K562 (cell line): ENCODE results near the gene PLEKHG5. TPM values are rescaled to one million over a fixed set of nuclear protein-coding genes. Genes with fewer than 3 reads are reported as not detected.
A peak's percentile ranks its signal among the peaks of the same experiment; 100 is the strongest.
"Not testable (repeated sequence)": the region's sequence is repeated elsewhere in the genome, so short reads cannot be mapped to it uniquely, and the experiment has no call there.

Experiments
- ATAC-seq: fragments of 200-7000 bp; cut with Tn5 transposase; 3 replicates; pipeline ENCODE4 v1.9.1; 2020; ENCODE audit warnings: moderate library complexity
- BruUV-seq: library from RNA; stranded (reverse); fragments of 400-500 nt; replicated peaks from 2 replicates; lab custom pipeline; 2021; lab: Mats Ljungman, UMichigan
- CTCF ChIA-PET: fragments of 300-600 bp; formaldehyde crosslinking; extraction: SDS; loops from one replicate; lab custom pipeline; 2021; ENCODE audit warnings: low intra/inter-chr PET ratio; lab: Yijun Ruan, JAX
- POLR2A ChIA-PET: fragments of 300-600, 350-650 bp; sonication (Branson Sonifier 250); formaldehyde crosslinking; extraction: SDS; loops from one replicate; lab custom pipeline; 2021; ENCODE audit warnings: antibody characterized with exemption, inconsistent platforms; lab: Yijun Ruan, JAX
- DNase-seq, 4 experiments: peaks; one replicate each; pipeline versions ENCODE4 v3.0.0 to v3.0.0-alpha.2; 2011 to 2018; ENCODE audit warnings: low spot score in 3 of 4, mixed read lengths in 3 of 4; ENCODE audit errors: extremely low read depth in 1 of 4
- FAIRE-seq: peaks from 2 replicates; lab custom pipeline; 2011; peaks lifted over from hg19 to GRCh38; lab: Jason Lieb, UNC
- H2AFZ ChIP-seq: 2 replicates; pipeline ENCODE4 v1.6.0; 2011; ENCODE audit warnings: low read depth, low read length, control low read depth, inconsistent platforms
- H3K27ac ChIP-seq: fragments of 200-600 bp; 3 replicates; pipeline ENCODE4 v1.8.0; 2011; ENCODE audit warnings: low read depth, mild to moderate bottlenecking, control low read depth, inconsistent platforms, low read length, moderate library complexity, mixed read lengths; ENCODE audit errors: extremely low read depth
- H3K27me3 ChIP-seq, 2 experiments: fragments of 300-600 bp in 1 of 2; 2 replicates in 1 of 2; 3 replicates in 1 of 2; pipeline versions ENCODE4 v1.6.0 to v1.8.0; 2011; ENCODE audit warnings: inconsistent platforms in 2 of 2, low read length in 2 of 2, mild to moderate bottlenecking in 1 of 2, mixed read lengths in 1 of 2, moderate library complexity in 1 of 2; ENCODE audit not compliant: control insufficient read depth in 2 of 2, insufficient read depth in 2 of 2
- H3K36me3 ChIP-seq: fragments of 300-600 bp; 3 replicates; pipeline ENCODE4 v1.8.0; 2011; ENCODE audit warnings: mild to moderate bottlenecking, low read length, inconsistent platforms; ENCODE audit not compliant: control insufficient read depth, insufficient read depth
- H3K4me1 ChIP-seq, 2 experiments: fragments of 200-600 bp in 1 of 2; replicated peaks in 1 of 2; 2 replicates in 1 of 2; 3 replicates in 1 of 2; pipeline versions ENCODE4 v1.5.1 to v1.8.0; 2011; ENCODE audit warnings: inconsistent platforms in 2 of 2, low read length in 2 of 2, mild to moderate bottlenecking in 1 of 2, mixed read lengths in 1 of 2, moderate library complexity in 1 of 2; ENCODE audit not compliant: control insufficient read depth in 2 of 2, insufficient read depth in 2 of 2
- H3K4me2 ChIP-seq: 2 replicates; pipeline ENCODE4 v1.6.1; 2011; ENCODE audit warnings: low read length, control low read depth, inconsistent platforms, mixed read lengths; ENCODE audit not compliant: insufficient read depth
- H3K4me3 ChIP-seq: fragments of 200-600 bp; sonication (generic), shearing (Covaris generic); 2 replicates; pipeline ENCODE4 v1.5.1; 2016; ENCODE audit warnings: control low read depth, inconsistent platforms
- H3K79me2 ChIP-seq: fragments of 200-600 bp; 3 replicates; pipeline ENCODE4 v1.8.0; 2011; ENCODE audit warnings: low read length, inconsistent platforms; ENCODE audit not compliant: control insufficient read depth, insufficient read depth
- H3K9ac ChIP-seq, 2 experiments: 2 replicates each; pipeline versions ENCODE4 v1.6.0 to v1.6.1; 2011; ENCODE audit warnings: low read depth in 2 of 2, low read length in 2 of 2, control low read depth in 1 of 2, inconsistent platforms in 1 of 2, mild to moderate bottlenecking in 1 of 2, mixed read lengths in 1 of 2; ENCODE audit not compliant: insufficient read depth in 1 of 2
- H3K9me1 ChIP-seq: one replicate; pipeline ENCODE4 v1.6.0; 2011; ENCODE audit warnings: inconsistent platforms, mild to moderate bottlenecking, low read length, moderate library complexity; ENCODE audit not compliant: control insufficient read depth, insufficient read depth
- H3K9me3 ChIP-seq: replicated peaks from 2 replicates; pipeline ENCODE4 v1.5.1; 2011; ENCODE audit warnings: low read depth, low read length, inconsistent platforms; ENCODE audit not compliant: control insufficient read depth, insufficient read depth
- H4K20me1 ChIP-seq: replicated peaks from 2 replicates; pipeline ENCODE4 v1.6.1; 2011; ENCODE audit warnings: low read length, inconsistent platforms, mixed read lengths; ENCODE audit not compliant: control insufficient read depth, insufficient read depth
- FOXP1 ChIP-seq: sonication (generic); formaldehyde crosslinking; IDR thresholded peaks from 2 replicates; pipeline ENCODE4 v1.8.0; 2022; ENCODE audit warnings: mild to moderate bottlenecking, missing genetic modification reagents
- ZBTB11 ChIP-seq, 3 experiments: fragments of 200-800 bp in 1 of 3; fragments of 250-450 bp in 1 of 3; fragments of 450-650 bp in 1 of 3; sonication (Bioruptor Pico) in 1 of 3; sonication (Bioruptor generic) in 1 of 3; formaldehyde crosslinking in 1 of 3; IDR thresholded peaks; 2 replicates each; pipeline versions ENCODE4 v1.6.1 to v1.8.0; 2016 to 2022; ENCODE audit warnings: mild to moderate bottlenecking in 2 of 3, missing genetic modification characterization in 2 of 3, missing compliant biosample characterization in 1 of 3, moderate library complexity in 1 of 3
- WGBS: fragments of 100-300 bp; shearing (Covaris generic); methylation state at CpG from one replicate; pipeline ENCODE4 v1.1.6; 2016; ENCODE audit warnings: low coverage, mixed read lengths; ENCODE audit not compliant: insufficient coverage; ENCODE audit errors: missing lambda C conversion rate; 5-methylcytosine and 5-hydroxymethylcytosine counted together
- in situ Hi-C: fragments of 300-500 bp; cut with MboI; formaldehyde crosslinking; loops from 4 replicates; pipeline ENCODE4 v1.15.0; 2018; ENCODE audit warnings: inconsistent platforms, mixed read lengths
- intact Hi-C: fragments of 100-400 bp; cut with micrococcal nuclease; formaldehyde crosslinking; loops from 2 replicates; pipeline ENCODE4 v1.14.2; 2022
- polyA plus RNA-seq, 8 experiments: library from polyadenylated mRNA; depleted of rRNA in 4 of 8; stranded (reverse) in 5 of 8; unstranded in 3 of 8; fragments of >200 nt; fragmentation: Nextera tagmentation in 2 of 8; fragmentation: Illumina TruSeq in 1 of 8; extraction: Ambion mirVana in 2 of 8; extraction: Trizol in 1 of 8; gene quantifications; 2 replicates each; pipeline versions ENCODE4 v1.2.1 to v1.2.3, GENCODE V29; 2011 to 2014; ENCODE audit warnings: inconsistent platforms in 1 of 8, missing spikeins in 1 of 8
- total RNA-seq, 7 experiments: library from RNA; depleted of rRNA in 6 of 7; stranded (reverse); fragments of >200 nt in 6 of 7; fragmentation: Illumina TruSeq in 2 of 7; extraction: Trizol in 2 of 7; gene quantifications; 2 replicates each; pipeline versions ENCODE4 v1.2.1 to v1.2.3, GENCODE V29; 2011 to 2021; ENCODE audit warnings: low replicate concordance in 1 of 7

PLEKHG5 gene
- total and polyA plus RNA-seq, 9 of the 15 experiments (the other 6 are each of a cell fraction or from before 2014, with no cell fraction given) = 0.04 to 0.29 (median 0.09) TPM; not detected in 3

- ATAC-seq (no peak), FAIRE-seq (no peak), DNase-seq (no peak)
- intact Hi-C loops = no loop called here
- Histone ChIP-seq H3K9ac (peak overlapping the region in 1 of 2 experiments; percentile 45; a peak in 1 of 4 replicates), H3K4me3 (no peak overlapping the region), H3K36me3 (no peaks in the 10 kb centered on the region; the same call in 2 of the 3 replicates), H3K27me3 (peaks cover 54 to 81% of the 10 kb centered on the region in 2 experiments; a peak in 4 of 5 replicates), H3K4me2 (no peak overlapping the region), H2AFZ (no peak overlapping the region), H3K9me1 (peaks cover 5% of the 10 kb centered on the region), H3K4me1 (peaks cover 0 to 55% of the 10 kb centered on the region in 2 experiments; a peak in 2 of 5 replicates), H3K27ac (no peak overlapping the region), H4K20me1 (peaks cover 27% of the 10 kb centered on the region), H3K79me2 (no peaks in the 10 kb centered on the region), H3K9me3 (no peaks in the 10 kb centered on the region)
- TF ChIP-seq ZBTB11 (CRISPR knock-in tag; IDR thresholded peaks at IDR 0.05) (no peak), FOXP1 (CRISPR knock-in tag) (0 out of 2 replicates have a peak, but pooled peaks have one; percentile 34)
- ChIA-PET POLR2A (interaction anchor here (1.4 kb wide), 1 partner anchor 11 kb away, joined by 4 read pairs; no protein-coding TSS in a partner anchor), CTCF (no interaction called here)
- no TSS peak for BruUV-seq
- in situ Hi-C loops = no loop called here
- WGBS = 27% methylated on average over 4 of the region's 4 CpGs
Measured at GRCh38 chr1:6446665-6447015, 44.8 kb downstream of the PLEKHG5 start.

- not testable (repeated sequence) for H3K4me2 ChIP-seq, H2AFZ ChIP-seq
Measured at GRCh38 chr1:6445929-6446328, 45.5 kb downstream of the PLEKHG5 start.

More at GRCh38 chr1:6445929-6446328, 45.5 kb downstream of the PLEKHG5 start:
- H3K27me3 ChIP-seq = peaks cover 48 to 81% of the 10 kb centered on the region in 2 experiments; a peak in 4 of 5 replicates
- H3K36me3 ChIP-seq, H3K9me3 ChIP-seq, ATAC-seq, H3K4me3 ChIP-seq, H3K27ac ChIP-seq, intact Hi-C loops, FAIRE-seq, BruUV-seq, H3K9ac ChIP-seq, H3K9me1 ChIP-seq, in situ Hi-C loops, DNase-seq, H3K79me2 ChIP-seq, CTCF ChIA-PET: not testable (repeated sequence)
- H4K20me1 ChIP-seq = peaks cover 30% of the 10 kb centered on the region
- H3K4me1 ChIP-seq = peaks cover 0 to 50% of the 10 kb centered on the region in 2 experiments; a peak in 2 of 5 replicates
- POLR2A ChIA-PET = interaction anchor here (0.7 to 1.4 kb wide), 2 partner anchors 11 to 439 kb away, joined by 3 to 4 read pairs; no protein-coding TSS in a partner anchor
- 5% methylated on average over 3 of the region's 4 CpGs for WGBS
